HUES6 (cell line): ENCODE results near the gene SUGT1.
"Not testable (repeated sequence)": the region's sequence is repeated elsewhere in the genome, so short reads cannot be mapped to it uniquely, and the experiment has no call there.

ENCODE experiments used
- H3K27ac ChIP-seq: 2 replicates; pipeline ENCODE4 v1.7.0; 2013; ENCODE audit warnings: low read depth, mild to moderate bottlenecking, low read length, inconsistent platforms
- H3K27me3 ChIP-seq: 2 replicates; pipeline ENCODE4 v1.6.1; 2013; ENCODE audit warnings: low read length; ENCODE audit not compliant: control insufficient read depth, insufficient read depth
- H3K36me3 ChIP-seq: 2 replicates; pipeline ENCODE4 v1.6.1; 2013; ENCODE audit warnings: low read length; ENCODE audit not compliant: control insufficient read depth, insufficient read depth
- H3K4me1 ChIP-seq: 2 replicates; pipeline ENCODE4 v1.6.1; 2013; ENCODE audit warnings: low read length; ENCODE audit not compliant: control insufficient read depth, insufficient read depth
- H3K4me3 ChIP-seq: 2 replicates; pipeline ENCODE4 v1.5.1; 2013; ENCODE audit warnings: low read depth, low read length
- H3K9ac ChIP-seq: one replicate; pipeline ENCODE4 v1.6.1; 2013; ENCODE audit warnings: mild to moderate bottlenecking, low read length
- H3K9me3 ChIP-seq: 2 replicates; pipeline ENCODE4 v1.6.1; 2013; ENCODE audit warnings: low read depth, low read length; ENCODE audit not compliant: control insufficient read depth, insufficient read depth

The SUGT1 gene

DNA sequence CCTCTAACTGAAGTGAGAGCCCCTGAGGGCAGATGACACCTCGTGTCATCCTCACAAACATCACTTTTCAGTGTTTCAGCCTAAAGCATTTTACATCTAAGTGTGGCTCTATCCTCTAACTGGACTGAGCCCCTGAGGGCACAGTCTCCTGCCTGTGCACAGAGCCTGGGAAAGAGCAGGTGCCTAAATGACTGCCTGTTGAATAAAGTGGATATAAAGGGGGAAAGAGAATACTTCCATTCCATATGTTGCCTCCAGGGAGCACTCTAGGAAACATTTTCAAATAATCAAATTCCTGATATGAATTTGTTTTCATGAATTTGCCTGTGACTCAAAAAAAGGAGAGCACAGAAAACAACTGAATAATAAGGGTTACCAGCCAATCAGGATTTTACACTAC is 54.7 kb downstream of the SUGT1 start:
- Histone ChIP-seq H3K9me3 (no peaks in the 10 kb centered on the region), H3K9ac (no peak overlapping the region), H3K27me3 (no peaks in the 10 kb centered on the region), H3K4me3 (no peak overlapping the region), H3K36me3 (peaks cover 7% of the 10 kb centered on the region; the same call in 1 of the 2 replicates), H3K4me1 (peaks cover 28% of the 10 kb centered on the region), H3K27ac (no peak overlapping the region)

DNA sequence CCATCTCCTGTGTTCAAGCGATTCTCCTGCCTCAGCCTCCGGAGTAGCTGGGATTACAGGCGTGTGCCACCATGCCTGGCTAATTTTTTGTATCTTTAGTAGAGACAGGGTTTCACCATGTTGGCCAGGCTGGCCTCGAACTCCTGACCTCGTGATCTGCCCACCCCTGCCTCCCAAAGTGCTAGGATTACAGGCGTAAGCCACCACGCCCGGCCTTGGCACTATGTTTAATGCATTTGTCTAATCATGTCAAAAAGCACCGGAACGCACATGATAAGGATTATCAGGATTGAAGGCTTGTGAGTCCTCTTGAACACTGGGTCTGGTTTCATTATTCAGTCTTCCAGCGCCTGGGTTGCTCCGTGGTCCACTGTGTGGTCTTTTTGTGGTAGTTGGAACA is 55.6 kb downstream of the SUGT1 start:
- H3K4me1 ChIP-seq, result peaks cover 26% of the 10 kb centered on the region
- not testable (repeated sequence) for H3K9me3 ChIP-seq, H3K9ac ChIP-seq, H3K27ac ChIP-seq, H3K36me3 ChIP-seq, H3K4me3 ChIP-seq, H3K27me3 ChIP-seq

DNA sequence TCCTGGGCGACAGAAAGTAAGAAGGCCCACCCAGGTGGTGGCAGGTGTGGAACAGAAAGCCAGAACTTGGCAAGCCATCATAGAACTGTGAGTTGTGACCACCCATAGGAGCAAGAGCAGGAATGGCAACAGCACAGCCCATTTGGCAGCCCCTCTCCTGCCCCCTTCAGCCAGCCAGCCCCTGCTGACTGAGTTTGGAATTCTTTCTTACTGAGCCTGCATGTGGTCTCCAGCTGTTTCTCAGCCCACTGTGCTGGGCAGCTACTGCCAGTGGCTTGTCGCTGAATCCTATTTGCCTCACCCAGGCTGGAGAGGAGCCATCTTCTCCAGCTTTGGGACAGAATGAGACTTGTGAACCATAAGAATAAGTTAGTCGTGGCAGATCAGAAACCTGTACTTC is 58.6 kb downstream of the SUGT1 start:
- Histone ChIP-seq H3K4me1 (peaks cover 24% of the 10 kb centered on the region), H3K27me3 (no peaks in the 10 kb centered on the region), H3K9ac (no peak overlapping the region), H3K4me3 (no peak overlapping the region), H3K36me3 (peaks cover 7% of the 10 kb centered on the region; the same call in 1 of the 2 replicates), H3K9me3 (no peaks in the 10 kb centered on the region), H3K27ac (no peak overlapping the region; the same call in 1 of the 2 replicates)

DNA sequence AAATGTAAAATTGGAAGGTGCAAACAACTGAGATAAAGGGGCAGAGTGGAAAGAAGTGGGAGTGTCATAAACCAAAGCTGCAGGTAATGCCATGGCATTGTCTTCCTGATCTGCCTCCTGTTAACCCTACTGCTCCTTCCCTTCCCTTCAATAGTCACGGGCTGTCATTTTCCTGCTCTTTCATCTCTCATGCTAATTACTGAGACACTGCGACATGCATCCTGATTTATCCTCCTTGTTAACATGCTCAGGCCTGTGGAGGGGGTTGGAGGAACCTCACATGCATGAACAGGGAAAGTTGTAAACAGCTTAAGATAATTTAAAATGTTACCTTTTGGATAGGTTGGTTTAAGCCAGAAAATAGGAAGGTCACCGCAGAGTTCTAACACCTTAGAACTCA is 59.7 kb downstream of the SUGT1 start:
- no peak overlapping the region for H3K4me3 ChIP-seq
- H3K36me3 ChIP-seq, result peaks cover 7% of the 10 kb centered on the region; the same call in 1 of the 2 replicates
- no peak overlapping the region for H3K27ac ChIP-seq
- no peaks in the 10 kb centered on the region for H3K9me3 ChIP-seq
- no peak overlapping the region for H3K9ac ChIP-seq
- no peaks in the 10 kb centered on the region for H3K27me3 ChIP-seq
- peaks cover 24% of the 10 kb centered on the region for H3K4me1 ChIP-seq

DNA sequence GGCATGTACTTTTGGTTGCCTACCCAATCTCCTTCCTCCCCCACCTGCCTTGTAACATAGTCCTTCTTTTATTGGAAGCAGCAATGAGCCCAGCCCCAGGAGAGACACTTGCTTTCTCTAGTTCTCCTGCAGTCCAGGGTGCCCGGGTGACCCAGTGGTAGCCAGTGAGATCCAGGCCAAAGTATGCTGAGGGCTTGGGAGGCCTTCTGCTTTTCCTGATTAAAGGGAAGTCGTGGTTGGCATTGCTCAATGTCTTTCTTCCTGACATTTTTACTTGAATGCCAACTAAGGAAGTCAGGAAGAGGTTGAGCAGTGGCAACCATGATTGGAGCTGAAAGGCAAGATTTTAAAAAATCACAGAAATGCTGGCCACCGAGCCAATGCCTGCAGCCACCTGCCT is 61.3 kb downstream of the SUGT1 start:
- Histone ChIP-seq H3K36me3 (peaks cover 7% of the 10 kb centered on the region; the same call in 1 of the 2 replicates), H3K9me3 (no peaks in the 10 kb centered on the region), H3K4me3 (no peak overlapping the region), H3K9ac (no peak overlapping the region), H3K27me3 (no peaks in the 10 kb centered on the region), H3K4me1 (peaks cover 24% of the 10 kb centered on the region), H3K27ac (no peak overlapping the region)

DNA sequence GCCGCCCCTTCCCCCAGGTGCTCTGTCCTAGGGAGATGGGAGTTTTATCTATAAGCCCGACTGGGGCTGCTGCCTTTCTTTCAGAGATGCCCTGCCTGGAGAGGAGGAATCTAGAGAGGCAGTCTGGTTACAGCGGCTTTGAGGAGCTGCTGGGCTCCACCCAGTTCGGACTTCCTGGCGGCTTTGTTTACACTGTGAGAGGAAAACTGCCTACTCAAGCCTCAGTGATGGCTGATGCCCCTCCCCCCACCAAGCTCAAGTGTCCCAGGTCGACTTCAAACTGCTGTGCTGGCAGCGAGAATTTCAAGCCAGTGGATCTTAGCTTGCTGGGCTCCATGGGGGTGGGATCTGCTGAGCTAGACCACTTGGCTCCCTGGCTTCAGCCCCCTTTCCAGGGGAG is 68.3 kb downstream of the SUGT1 start:
- Histone ChIP-seq H3K9me3 (peaks cover 23% of the 10 kb centered on the region), H3K36me3 (peaks cover 36% of the 10 kb centered on the region)
- not testable (repeated sequence) for H3K9ac ChIP-seq

DNA sequence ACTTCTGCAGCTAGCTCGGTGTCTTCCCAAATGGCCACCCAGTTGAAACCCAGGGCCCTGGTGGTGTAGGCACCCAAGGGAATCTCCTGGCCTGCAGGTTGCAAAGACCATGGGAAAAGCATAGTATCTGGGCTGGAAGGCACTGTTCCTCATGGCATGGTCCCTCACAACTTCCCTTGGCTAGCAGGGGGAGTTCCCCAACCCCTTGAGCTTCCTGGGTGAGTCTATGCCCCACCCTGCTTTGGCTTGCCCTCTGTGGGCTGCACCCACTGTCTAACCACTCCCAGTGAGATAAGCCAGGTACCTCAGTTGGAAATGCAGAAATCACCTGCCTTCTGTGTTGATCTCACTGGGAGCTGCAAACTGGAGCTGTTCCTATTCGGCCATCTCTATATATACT is 68.7 kb downstream of the SUGT1 start:
- H3K9me3 ChIP-seq, result peaks cover 23% of the 10 kb centered on the region
- not testable (repeated sequence) for H3K4me1 ChIP-seq, H3K4me3 ChIP-seq, H3K27ac ChIP-seq, H3K9ac ChIP-seq, H3K27me3 ChIP-seq
- H3K36me3 ChIP-seq, result peaks cover 36% of the 10 kb centered on the region

More for the DNA sequence above, 68.3 kb downstream of the SUGT1 start:
- H3K27ac ChIP-seq, H3K4me1 ChIP-seq, H3K4me3 ChIP-seq, H3K27me3 ChIP-seq: not testable (repeated sequence)

DNA sequence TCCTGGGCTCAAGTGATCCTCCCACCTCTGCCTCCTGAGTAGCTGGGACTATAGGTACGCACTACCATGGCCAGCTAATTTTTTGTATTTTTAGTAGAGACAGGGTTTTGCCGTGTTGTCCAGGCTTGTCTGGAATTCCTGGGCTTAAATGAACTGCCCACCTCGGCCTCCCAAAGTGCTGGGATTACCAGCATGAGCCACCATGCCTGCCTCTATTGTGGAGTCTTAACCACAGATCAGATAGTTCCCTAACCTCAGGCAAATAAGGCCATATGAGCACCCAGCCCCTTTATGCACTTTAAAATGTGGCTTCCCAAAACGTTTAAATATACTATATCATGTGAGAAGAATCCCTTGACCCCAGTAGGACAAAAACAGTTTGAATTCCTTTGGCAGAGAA is 70.5 kb downstream of the SUGT1 start:
- Histone ChIP-seq H3K36me3 (peaks cover 36% of the 10 kb centered on the region), H3K27me3 (no peaks in the 10 kb centered on the region), H3K4me3 (no peak overlapping the region)

DNA sequence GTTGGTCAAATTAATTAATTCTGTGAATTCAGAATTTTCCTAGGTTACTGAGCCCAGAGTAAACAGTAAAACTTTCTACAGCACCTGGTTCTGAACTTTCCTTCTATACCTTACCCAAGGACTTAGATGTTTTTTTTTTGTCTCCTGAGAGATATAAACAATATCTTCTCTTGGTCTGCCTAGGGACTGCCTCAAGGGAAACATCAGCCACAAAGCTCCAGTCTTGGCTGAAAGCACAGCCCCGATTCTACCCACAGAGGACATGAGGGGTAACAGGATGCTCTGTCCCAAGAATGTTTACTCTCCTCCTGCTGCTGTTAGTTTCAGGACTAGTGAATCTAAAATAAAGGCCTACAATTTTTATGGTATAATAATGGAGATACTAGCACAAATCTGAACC is 72.7 kb downstream of the SUGT1 start:
- Histone ChIP-seq H3K27ac (no peak overlapping the region), H3K36me3 (peaks cover 35% of the 10 kb centered on the region), H3K9me3 (peaks cover 20% of the 10 kb centered on the region), H3K4me3 (no peak overlapping the region), H3K27me3 (no peaks in the 10 kb centered on the region), H3K9ac (no peak overlapping the region), H3K4me1 (peaks cover 7% of the 10 kb centered on the region)

More for the DNA sequence above, 70.5 kb downstream of the SUGT1 start:
- Histone ChIP-seq H3K9ac (no peak overlapping the region), H3K4me1 (no peaks in the 10 kb centered on the region), H3K9me3 (peaks cover 23% of the 10 kb centered on the region), H3K27ac (no peak overlapping the region)

DNA sequence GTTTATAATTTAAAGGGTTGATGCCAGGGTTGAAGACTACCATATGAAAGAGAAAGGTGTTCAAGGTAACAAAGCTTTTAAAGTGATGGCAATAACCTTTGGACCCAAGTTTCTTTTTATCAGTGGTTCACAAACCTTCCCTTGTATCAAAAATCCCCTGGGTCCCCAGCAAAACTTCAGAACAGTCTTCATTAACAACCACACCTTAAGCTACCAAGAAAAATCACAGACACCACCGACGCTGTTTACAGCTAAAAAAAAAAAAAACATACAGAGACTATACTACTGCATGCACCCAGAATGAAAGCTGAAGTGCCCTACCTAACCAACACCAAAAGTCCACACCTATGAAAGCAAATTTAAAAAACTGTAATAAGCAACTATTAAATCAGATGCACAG is 73.6 kb downstream of the SUGT1 start:
- Histone ChIP-seq H3K4me3 (no peak overlapping the region), H3K9me3 (peaks cover 11% of the 10 kb centered on the region; the same call in 1 of the 2 replicates), H3K27me3 (no peaks in the 10 kb centered on the region), H3K36me3 (peaks cover 36% of the 10 kb centered on the region), H3K27ac (no peak overlapping the region), H3K4me1 (peaks cover 7% of the 10 kb centered on the region), H3K9ac (no peak overlapping the region)

DNA sequence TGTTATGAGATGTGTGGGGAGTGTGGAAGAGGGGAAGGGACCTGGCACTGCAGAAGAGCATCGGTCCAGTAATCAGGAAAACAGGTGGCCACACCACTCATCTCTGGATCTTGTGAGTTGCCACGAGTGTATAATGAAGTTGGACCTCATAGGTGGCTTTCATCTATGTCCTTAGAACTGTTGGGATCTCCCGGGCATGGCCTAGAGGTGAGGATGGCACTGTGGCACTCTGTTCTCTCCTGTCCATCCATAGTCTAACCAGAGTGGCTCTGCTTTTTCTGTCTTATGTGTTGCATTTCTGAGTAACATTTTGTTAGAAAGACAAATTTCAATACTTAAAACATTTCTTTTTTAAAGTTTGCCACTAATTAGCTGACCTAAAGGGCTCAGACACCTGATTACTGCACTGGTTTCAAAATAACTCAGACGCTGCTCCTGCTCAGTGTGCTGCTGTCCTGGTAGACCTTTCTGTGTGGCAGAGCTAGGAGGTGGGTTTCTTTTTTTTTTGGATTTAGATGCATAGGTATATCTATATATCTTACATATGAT is 81.5 kb downstream of the SUGT1 start:
- H3K27ac ChIP-seq, result no peak overlapping the region
- no peaks in the 10 kb centered on the region for H3K9me3 ChIP-seq
- H3K36me3 ChIP-seq, result peaks cover 34% of the 10 kb centered on the region
- H3K9ac ChIP-seq, result no peak overlapping the region
- peaks cover 3% of the 10 kb centered on the region; the same call in 1 of the 2 replicates for H3K27me3 ChIP-seq
- H3K4me3 ChIP-seq, result no peak overlapping the region
- peaks cover 34% of the 10 kb centered on the region for H3K4me1 ChIP-seq
